OCI-LY7 (cell line): ENCODE measurements around the gene ADGRF1.

Source experiments
- CTCF ChIP-seq: fragments of 200-600 bp; sonication (generic); conservative IDR thresholded peaks from 2 replicates; pipeline ENCODE4 v1.5.1; 2014; ENCODE audit warnings: mild to moderate bottlenecking, antibody characterized with exemption, low read length, moderate library complexity, mixed read lengths
- EZH2phosphoT487 ChIP-seq: fragments of 200-600 bp; sonication (generic); IDR thresholded peaks from 2 replicates; pipeline ENCODE4 v1.6.1; 2018; ENCODE audit warnings: low read depth, borderline replicate concordance, mild to moderate bottlenecking, mixed run types, antibody characterized with exemption, low read length, moderate library complexity, mixed read lengths

GRCh38 chr6:47026679-47027078 is 15.5 kb downstream of the ADGRF1 start:
- TF ChIP-seq CTCF, result no peak
- TF ChIP-seq EZH2phosphoT487, result no peak
